Trophoblast cell (in vitro differentiated cells and primary cell): ENCODE results near the gene LRRTM4.

ENCODE experiments used
- DNase-seq, 2 donors: peaks; one replicate each; pipeline ENCODE4 v3.0.0-alpha.2; 2016
- H2AFZ ChIP-seq: 2 replicates; pipeline ENCODE4 v1.6.1; 2013; ENCODE audit warnings: low read length, moderate library complexity, mild to moderate bottlenecking; ENCODE audit not compliant: insufficient read depth, poor library complexity
- H2AK5ac ChIP-seq: 2 replicates; pipeline ENCODE4 v1.6.1; 2013; ENCODE audit warnings: mild to moderate bottlenecking, low read length
- H2BK120ac ChIP-seq: 2 replicates; pipeline ENCODE4 v1.6.1; 2013; ENCODE audit warnings: low read length, mild to moderate bottlenecking, moderate library complexity; ENCODE audit not compliant: insufficient read depth, poor library complexity
- H2BK12ac ChIP-seq: 2 replicates; pipeline ENCODE4 v1.6.1; 2013; ENCODE audit warnings: mild to moderate bottlenecking, low read length, moderate library complexity
- H2BK5ac ChIP-seq: 2 replicates; pipeline ENCODE4 v1.6.1; 2013; ENCODE audit warnings: low read length, low read depth, moderate library complexity, mild to moderate bottlenecking; ENCODE audit not compliant: poor library complexity
- H3K14ac ChIP-seq: 2 replicates; pipeline ENCODE4 v1.6.1; 2013; ENCODE audit warnings: mild to moderate bottlenecking, low read length
- H3K18ac ChIP-seq: 2 replicates; pipeline ENCODE4 v1.6.1; 2013; ENCODE audit warnings: mild to moderate bottlenecking, low read length
- H3K23ac ChIP-seq: 2 replicates; pipeline ENCODE4 v1.6.1; 2013; ENCODE audit warnings: low read length
- H3K27ac ChIP-seq: 2 replicates; pipeline ENCODE4 v1.5.1; 2013; ENCODE audit warnings: low read depth, mild to moderate bottlenecking, inconsistent platforms, low read length, moderate library complexity
- H3K27me3 ChIP-seq: 2 replicates; pipeline ENCODE4 v1.6.1; 2013; ENCODE audit warnings: inconsistent platforms, mild to moderate bottlenecking, low read length, moderate library complexity; ENCODE audit not compliant: insufficient read depth
- H3K36me3 ChIP-seq, 2 experiments: 1 replicate in 1 of 2; 2 replicates in 1 of 2; pipeline ENCODE4 v1.6.1; 2013; ENCODE audit warnings: low read length in 2 of 2, mild to moderate bottlenecking in 2 of 2, moderate library complexity in 1 of 2; ENCODE audit not compliant: insufficient read depth in 2 of 2, control insufficient read depth in 1 of 2
- H3K4ac ChIP-seq: 2 replicates; pipeline ENCODE4 v1.6.1; 2013; ENCODE audit warnings: low read depth, mild to moderate bottlenecking, low read length, moderate library complexity
- H3K4me1 ChIP-seq, 2 experiments: 1 replicate in 1 of 2; 2 replicates in 1 of 2; pipeline ENCODE4 v1.6.1; 2013; ENCODE audit warnings: low read length in 2 of 2, mild to moderate bottlenecking in 2 of 2, moderate library complexity in 1 of 2; ENCODE audit not compliant: insufficient read depth in 2 of 2, control insufficient read depth in 1 of 2
- H3K4me2 ChIP-seq: 2 replicates; pipeline ENCODE4 v1.6.1; 2013; ENCODE audit warnings: inconsistent platforms, mild to moderate bottlenecking, low read length, moderate library complexity
- H3K4me3 ChIP-seq: 2 replicates; pipeline ENCODE4 v1.5.1; 2013; ENCODE audit warnings: mild to moderate bottlenecking, low read depth, low read length, inconsistent platforms
- H3K79me1 ChIP-seq: one replicate; pipeline ENCODE4 v1.6.1; 2013; ENCODE audit warnings: low read length
- H3K79me2 ChIP-seq: 2 replicates; pipeline ENCODE4 v1.6.1; 2013; ENCODE audit warnings: low read length, mild to moderate bottlenecking; ENCODE audit not compliant: control insufficient read depth, insufficient read depth, poor library complexity
- H3K9ac ChIP-seq: 2 replicates; pipeline ENCODE4 v1.6.1; 2013; ENCODE audit warnings: mild to moderate bottlenecking, low read length
- H3K9me3 ChIP-seq: 2 replicates; pipeline ENCODE4 v1.6.1; 2013; ENCODE audit warnings: low read depth, mild to moderate bottlenecking, control low read depth, inconsistent platforms, low read length; ENCODE audit not compliant: insufficient read depth
- H4K12ac ChIP-seq: 2 replicates; pipeline ENCODE4 v1.6.1; 2013; ENCODE audit warnings: low read depth, mild to moderate bottlenecking, low read length, moderate library complexity
- H4K8ac ChIP-seq: 2 replicates; pipeline ENCODE4 v1.6.1; 2013; ENCODE audit warnings: low read depth, mild to moderate bottlenecking, low read length, moderate library complexity
- H4K91ac ChIP-seq: one replicate; pipeline ENCODE4 v1.6.1; 2013; ENCODE audit warnings: low read depth, mild to moderate bottlenecking, low read length, moderate library complexity
- WGBS: extraction: QIAGEN DNeasy Blood & Tissue Kit; methylation state at CpG from one replicate; pipeline ENCODE4 v1.1.7; 2013; ENCODE audit warnings: missing lambda C conversion rate; ENCODE audit not compliant: insufficient read length, insufficient coverage; ENCODE audit errors: extremely low coverage; 5-methylcytosine and 5-hydroxymethylcytosine counted together

LRRTM4 gene

DNA sequence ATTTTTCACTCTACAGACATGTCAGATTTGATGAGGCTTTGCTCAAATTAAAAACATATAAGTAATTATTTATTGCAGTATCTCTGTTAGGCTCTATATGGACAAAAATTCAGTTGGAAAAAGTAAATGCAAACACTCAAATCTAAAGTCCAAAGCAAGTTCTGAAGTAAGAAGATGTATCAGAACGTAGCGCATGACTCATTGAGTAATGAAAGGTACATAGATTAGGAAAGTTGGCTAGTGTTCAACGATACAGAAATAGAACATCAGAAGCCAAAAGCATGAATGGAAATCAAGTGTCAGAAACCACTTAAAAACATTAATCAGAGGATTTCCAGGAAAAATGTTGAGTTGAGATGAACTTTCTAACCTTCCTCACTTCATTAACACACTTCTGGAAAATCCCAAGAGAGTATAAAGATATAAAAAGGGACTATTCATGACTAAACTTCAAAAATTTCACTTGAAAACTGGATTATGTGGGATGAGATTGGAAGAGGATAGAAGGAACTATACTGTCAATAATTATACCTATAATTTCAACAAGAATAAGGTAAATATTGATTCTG, 494.1 kb downstream of the LRRTM4 start:
- Histone ChIP-seq H2BK5ac (no peak overlapping the region), H3K14ac (no peak overlapping the region), H4K12ac (no peak overlapping the region), H3K4me1 (no peaks in the 10 kb centered on the region), H2AFZ (no peak overlapping the region), H3K23ac (no peak overlapping the region), H2BK120ac (no peak overlapping the region), H3K27ac (no peak overlapping the region), H4K8ac (no peak overlapping the region), H3K79me1 (no peaks in the 10 kb centered on the region), H2AK5ac (no peak overlapping the region), H3K18ac (no peak overlapping the region), H3K4me2 (no peak overlapping the region), H3K4me3 (no peak overlapping the region), H3K36me3 (no peaks in the 10 kb centered on the region), H3K9ac (no peak overlapping the region), H3K4ac (no peak overlapping the region), H3K9me3 (peaks cover under 1% of the 10 kb centered on the region), H4K91ac (no peak overlapping the region), H3K79me2 (no peaks in the 10 kb centered on the region), H2BK12ac (no peak overlapping the region), H3K27me3 (no peaks in the 10 kb centered on the region)
- no peak for DNase-seq
- no CpG with 5 or more reads among the region's 3 CpGs for WGBS

DNA sequence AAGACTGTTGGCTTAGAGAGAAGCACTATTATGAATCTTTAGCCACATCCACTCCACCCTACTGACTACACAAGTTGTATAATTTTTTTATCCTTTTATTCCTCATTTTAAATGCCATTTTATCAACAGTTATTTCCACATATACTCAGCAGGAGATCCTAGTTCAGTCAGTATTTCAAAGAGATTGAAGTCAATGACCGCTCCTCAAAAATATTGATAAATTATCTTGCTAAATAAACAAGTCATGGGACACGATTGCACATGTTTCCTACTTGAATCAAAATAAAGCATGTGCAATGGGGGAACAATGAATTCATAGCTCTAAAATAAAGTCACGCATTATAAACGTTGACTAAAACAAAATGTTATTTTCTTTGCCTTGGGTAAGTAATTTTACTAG, 496.5 kb downstream of the LRRTM4 start:
- H4K12ac ChIP-seq = no peak overlapping the region
- no peak overlapping the region for H3K4ac ChIP-seq
- no peak overlapping the region for H3K4me2 ChIP-seq
- H3K9ac ChIP-seq = no peak overlapping the region
- no peak overlapping the region for H4K8ac ChIP-seq
- no peak overlapping the region for H2BK5ac ChIP-seq
- H3K79me1 ChIP-seq = no peaks in the 10 kb centered on the region
- H2AFZ ChIP-seq = no peak overlapping the region
- no peak overlapping the region for H3K27ac ChIP-seq
- H3K9me3 ChIP-seq = peaks cover 2% of the 10 kb centered on the region
- H3K27me3 ChIP-seq = no peaks in the 10 kb centered on the region
- no CpG with 5 or more reads among the region's 4 CpGs for WGBS
- DNase-seq = no peak
- H4K91ac ChIP-seq = no peak overlapping the region
- no peak overlapping the region for H3K18ac ChIP-seq
- H3K79me2 ChIP-seq = no peaks in the 10 kb centered on the region
- no peak overlapping the region for H3K14ac ChIP-seq
- no peak overlapping the region for H2BK120ac ChIP-seq
- no peaks in the 10 kb centered on the region for H3K36me3 ChIP-seq
- H3K4me1 ChIP-seq = no peaks in the 10 kb centered on the region
- H2AK5ac ChIP-seq = no peak overlapping the region
- H2BK12ac ChIP-seq = no peak overlapping the region
- no peak overlapping the region for H3K23ac ChIP-seq
- no peak overlapping the region for H3K4me3 ChIP-seq

DNA sequence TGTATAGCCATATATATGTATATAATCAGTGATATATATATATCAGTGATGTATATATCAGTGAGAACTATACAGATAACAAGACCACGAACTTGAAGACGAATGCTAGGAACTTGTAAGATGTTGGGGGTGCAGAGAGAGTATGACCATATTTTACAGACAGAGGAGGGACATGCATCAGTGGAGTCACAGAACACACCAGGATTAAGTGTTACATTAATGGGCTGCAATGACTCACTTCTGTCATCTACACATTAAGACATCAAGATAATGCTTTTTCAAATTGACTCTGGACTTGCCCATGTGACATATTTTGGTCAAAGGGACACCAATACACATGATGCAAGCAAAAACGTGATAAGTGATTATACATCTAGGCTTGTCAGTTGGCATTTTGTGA, 501.0 kb downstream of the LRRTM4 start:
- H3K79me1 ChIP-seq = no peaks in the 10 kb centered on the region
- no peak overlapping the region for H2BK5ac ChIP-seq
- H3K18ac ChIP-seq = no peak overlapping the region
- H3K14ac ChIP-seq = no peak overlapping the region
- H3K9me3 ChIP-seq = peaks cover 2% of the 10 kb centered on the region
- H3K27me3 ChIP-seq = no peaks in the 10 kb centered on the region
- H3K4ac ChIP-seq = no peak overlapping the region
- H2AFZ ChIP-seq = no peak overlapping the region
- H4K12ac ChIP-seq = no peak overlapping the region
- no peak overlapping the region for H4K91ac ChIP-seq
- H3K4me2 ChIP-seq = no peak overlapping the region
- no peak overlapping the region for H2BK120ac ChIP-seq
- no peak overlapping the region for H3K27ac ChIP-seq
- H4K8ac ChIP-seq = no peak overlapping the region
- no peak overlapping the region for H3K23ac ChIP-seq
- no peak overlapping the region for H3K9ac ChIP-seq
- no peaks in the 10 kb centered on the region for H3K4me1 ChIP-seq
- H2AK5ac ChIP-seq = no peak overlapping the region
- DNase-seq = no peak
- whole genome bisulfite sequencing = no CpG with 5 or more reads among the region's 3 CpGs
- no peak overlapping the region for H2BK12ac ChIP-seq
- H3K4me3 ChIP-seq = no peak overlapping the region
- H3K79me2 ChIP-seq = no peaks in the 10 kb centered on the region
- no peaks in the 10 kb centered on the region for H3K36me3 ChIP-seq

DNA sequence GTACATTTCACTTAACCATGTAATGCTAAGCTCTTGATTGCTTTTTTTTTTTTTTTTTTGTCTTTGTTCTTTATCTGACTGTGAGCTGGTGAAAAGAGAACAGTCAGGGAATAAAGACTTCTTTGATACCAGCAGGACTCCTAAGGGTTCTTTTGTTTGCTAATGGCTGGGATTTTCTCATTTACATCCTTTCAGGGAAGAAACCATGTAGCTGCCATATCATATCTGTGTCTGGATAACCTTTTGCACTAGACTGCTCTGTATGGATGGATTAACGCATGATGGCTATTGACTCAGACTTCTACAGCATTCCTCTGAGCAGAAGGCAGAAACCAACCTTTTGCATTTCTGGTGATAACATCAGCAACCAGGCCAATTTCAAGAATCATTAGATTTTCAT, 504.0 kb downstream of the LRRTM4 start:
- Histone ChIP-seq H2BK12ac (no peak overlapping the region), H3K27me3 (no peaks in the 10 kb centered on the region), H4K12ac (no peak overlapping the region), H3K9me3 (peaks cover 2% of the 10 kb centered on the region), H4K91ac (no peak overlapping the region), H3K79me1 (no peaks in the 10 kb centered on the region), H2AK5ac (no peak overlapping the region), H3K4me1 (no peaks in the 10 kb centered on the region), H3K4ac (no peak overlapping the region), H3K14ac (no peak overlapping the region), H2AFZ (no peak overlapping the region), H3K9ac (no peak overlapping the region), H2BK120ac (no peak overlapping the region), H3K27ac (no peak overlapping the region), H3K36me3 (no peaks in the 10 kb centered on the region), H3K4me3 (no peak overlapping the region), H4K8ac (no peak overlapping the region), H2BK5ac (no peak overlapping the region), H3K23ac (no peak overlapping the region), H3K18ac (no peak overlapping the region), H3K4me2 (no peak overlapping the region), H3K79me2 (no peaks in the 10 kb centered on the region)
- no CpG with 5 or more reads among the region's 1 CpG for WGBS
- no peak for DNase-seq
